GM23338 (cell line): ENCODE measurements around the gene LILRA1. TPM values are rescaled to one million over a fixed set of nuclear protein-coding genes. Genes with fewer than 3 reads are reported as not detected.

Source experiments
- ATAC-seq: fragments of 200-7000 bp; cut with Tn5 transposase; 3 replicates; pipeline ENCODE4 v1.9.1; 2020
- DNase-seq: peaks from one replicate; pipeline ENCODE4 v3.0.0-alpha.2; 2015; ENCODE audit warnings: low spot score
- H2AFZ ChIP-seq: fragments of 200-600 bp; sonication (generic); 2 replicates; pipeline ENCODE4 v1.8.0; 2016; ENCODE audit warnings: antibody characterized with exemption, mild to moderate bottlenecking, moderate library complexity
- H3F3A ChIP-seq: fragments of 200-600 bp; sonication (generic); replicated peaks from 2 replicates; pipeline ENCODE4 v1.8.0; 2017; ENCODE audit warnings: antibody characterized with exemption, mixed run types, low read depth
- H3K27ac ChIP-seq: fragments of 200-600 bp; sonication (generic); 2 replicates; pipeline ENCODE4 v1.6.1; 2016; ENCODE audit warnings: low read depth
- H3K27me3 ChIP-seq: fragments of 200-600 bp; sonication (generic); 2 replicates; pipeline ENCODE4 v1.8.0; 2016; ENCODE audit warnings: mild to moderate bottlenecking, mixed run types, moderate library complexity; ENCODE audit not compliant: insufficient read depth
- H3K36me3 ChIP-seq: fragments of 200-600 bp; sonication (generic); 2 replicates; pipeline ENCODE4 v1.8.0; 2016; ENCODE audit warnings: mild to moderate bottlenecking; ENCODE audit not compliant: insufficient read depth
- H3K4me1 ChIP-seq: fragments of 200-600 bp; sonication (generic); 2 replicates; pipeline ENCODE4 v1.8.0; 2016; ENCODE audit warnings: mild to moderate bottlenecking, moderate library complexity; ENCODE audit not compliant: insufficient read depth
- H3K4me2 ChIP-seq: fragments of 200-600 bp; sonication (generic); 2 replicates; pipeline ENCODE4 v1.7.1; 2017; ENCODE audit warnings: mixed run types
- H3K4me3 ChIP-seq: fragments of 200-600 bp; sonication (generic); 2 replicates; pipeline ENCODE4 v1.6.1; 2016; ENCODE audit warnings: mixed run types
- H3K79me2 ChIP-seq: fragments of 200-600 bp; sonication (generic); replicated peaks from 2 replicates; pipeline ENCODE4 v1.8.0; 2017; ENCODE audit warnings: mild to moderate bottlenecking; ENCODE audit not compliant: insufficient read depth
- H3K9me2 ChIP-seq: fragments of 200-600 bp; sonication (generic); 2 replicates; pipeline ENCODE4 v1.8.0; 2017; ENCODE audit not compliant: insufficient read depth
- H4K20me1 ChIP-seq: fragments of 200-600 bp; sonication (generic); replicated peaks from 2 replicates; pipeline ENCODE4 v1.8.0; 2017; ENCODE audit warnings: mild to moderate bottlenecking; ENCODE audit not compliant: insufficient read depth
- H3K27ac Mint-ChIP-seq: 2 replicates; pipeline ENCODE4 v1.8.0; 2020; ENCODE audit warnings: inconsistent platforms, mild to moderate bottlenecking, moderate library complexity, mixed read lengths
- H3K27me3 Mint-ChIP-seq: 3 replicates; pipeline ENCODE4 v1.8.0; 2022; ENCODE audit warnings: low read depth, mild to moderate bottlenecking, moderate library complexity, mixed read lengths, inconsistent platforms; ENCODE audit not compliant: insufficient read depth, poor library complexity
- H3K36me3 Mint-ChIP-seq: 3 replicates; pipeline ENCODE4 v1.8.0; 2021; ENCODE audit warnings: low read depth, mild to moderate bottlenecking, inconsistent platforms, moderate library complexity, mixed read lengths
- H3K4me1 Mint-ChIP-seq: 3 replicates; pipeline ENCODE4 v1.8.0; 2020; ENCODE audit warnings: mild to moderate bottlenecking, inconsistent platforms, mixed read lengths
- H3K4me3 Mint-ChIP-seq: 3 replicates; pipeline ENCODE4 v1.8.0; 2021; ENCODE audit warnings: moderate library complexity, mild to moderate bottlenecking, inconsistent platforms, mixed read lengths
- H3K9me3 Mint-ChIP-seq: 3 replicates; pipeline ENCODE4 v1.8.0; 2020; ENCODE audit warnings: moderate library complexity, mild to moderate bottlenecking, inconsistent platforms, mixed read lengths
- CREB1 ChIP-seq: fragments of 250-450 bp; sonication (Bioruptor Pico); IDR thresholded peaks from 2 replicates; pipeline ENCODE4 v1.5.0; 2020; ENCODE audit warnings: low read depth, mild to moderate bottlenecking, moderate library complexity
- CTCF ChIP-seq, 2 experiments: fragments of 200-600 bp in 1 of 2; sonication (generic) in 1 of 2; conservative IDR thresholded peaks; 2 replicates each; pipeline versions ENCODE4 v1.5.1 to v1.6.1; 2016 to 2017; ENCODE audit warnings: antibody characterized with exemption in 2 of 2, low read depth in 2 of 2, mild to moderate bottlenecking in 2 of 2, moderate library complexity in 1 of 2
- ETS1 ChIP-seq: IDR thresholded peaks from 2 replicates; pipeline ENCODE4 v1.6.1; 2016; ENCODE audit warnings: antibody characterized with exemption
- POLR2AphosphoS5 ChIP-seq: IDR thresholded peaks from 2 replicates; pipeline ENCODE4 v1.6.1; 2016; ENCODE audit warnings: antibody characterized with exemption, low read depth
- REST ChIP-seq: IDR thresholded peaks from one replicate; pipeline ENCODE4 v1.6.1; 2018; ENCODE audit warnings: antibody characterized with exemption; ENCODE audit not compliant: unreplicated experiment
- STAT1 ChIP-seq: IDR thresholded peaks from one replicate; pipeline ENCODE4 v1.6.1; 2016; ENCODE audit warnings: antibody characterized with exemption; ENCODE audit not compliant: unreplicated experiment
- ZNF331 ChIP-seq: fragments of 250-450 bp; sonication (Bioruptor Pico); IDR thresholded peaks from 2 replicates; pipeline ENCODE4 v1.5.0; 2020; ENCODE audit warnings: low read depth, mild to moderate bottlenecking, moderate library complexity
- polyA plus RNA-seq: library from polyadenylated mRNA; unstranded; fragments of >200 nt; fragmentation: Nextera tagmentation; extraction: Ambion mirVana; gene quantifications from 2 replicates; pipeline ENCODE4 v1.2.1, GENCODE V29; 2016
- total RNA-seq: library from RNA; depleted of rRNA; stranded (reverse); fragments of >200 nt; shearing (Covaris generic); gene quantifications from 2 replicates; pipeline ENCODE4 v1.2.3, GENCODE V29; 2014

LILRA1 gene
- total and polyA plus RNA-seq, 2 experiments from 2014 or later, result not detected

- Histone ChIP-seq H3K79me2 (no peaks in the 10 kb centered on the region), H3K27ac (no peak overlapping the region), H3K36me3 (peaks cover 7% of the 10 kb centered on the region), H3K4me1 (no peaks in the 10 kb centered on the region), H4K20me1 (no peaks in the 10 kb centered on the region), H3K27me3 (no peaks in the 10 kb centered on the region), H3K9me2 (no peaks in the 10 kb centered on the region), H3K4me2 (no peak overlapping the region), H3F3A (no peaks in the 10 kb centered on the region), H3K4me3 (no peak overlapping the region), H2AFZ (no peak overlapping the region)
- peaks cover 25% of the 10 kb centered on the region for H3K36me3 Mint-ChIP-seq
- no peak for TF ChIP-seq STAT1
- no peak overlapping the region for H3K4me3 Mint-ChIP-seq
- no peak overlapping the region for H3K27ac Mint-ChIP-seq
- no peak for DNase-seq
- H3K4me1 Mint-ChIP-seq, result no peaks in the 10 kb centered on the region
- peaks cover 93% of the 10 kb centered on the region for H3K9me3 Mint-ChIP-seq
- peaks cover 2% of the 10 kb centered on the region for H3K27me3 Mint-ChIP-seq
- no peak for ATAC-seq
Measured at GRCh38 chr19:54607785-54608150, 14.3 kb downstream of the LILRA1 start.

GRCh38 chr19:54608205-54608604, 14.8 kb downstream of the LILRA1 start:
- peaks cover 94% of the 10 kb centered on the region for H3K9me3 Mint-ChIP-seq
- peaks cover 25% of the 10 kb centered on the region for H3K36me3 Mint-ChIP-seq
- no peaks in the 10 kb centered on the region for H3K4me1 Mint-ChIP-seq
- Histone ChIP-seq H3K36me3 (peaks cover 7% of the 10 kb centered on the region), H3F3A (no peaks in the 10 kb centered on the region), H3K79me2 (no peaks in the 10 kb centered on the region), H3K27ac (no peak overlapping the region), H3K4me1 (no peaks in the 10 kb centered on the region), H3K4me2 (no peak overlapping the region), H3K27me3 (no peaks in the 10 kb centered on the region), H4K20me1 (no peaks in the 10 kb centered on the region), H3K9me2 (no peaks in the 10 kb centered on the region), H2AFZ (no peak overlapping the region), H3K4me3 (no peak overlapping the region)
- no peak overlapping the region for H3K4me3 Mint-ChIP-seq
- no peak for DNase-seq
- ATAC-seq, result no peak
- H3K27ac Mint-ChIP-seq, result no peak overlapping the region
- no peak for TF ChIP-seq ZNF331 (CRISPR knock-in tag)
- TF ChIP-seq POLR2AphosphoS5, result no peak
- no peak for TF ChIP-seq ETS1
- TF ChIP-seq CTCF (conservative IDR thresholded peaks at IDR 0.05; ENCODE audit: low read depth in 2 of 2), result no peak
- no peak for TF ChIP-seq CREB1
- TF ChIP-seq REST, result no peak
- H3K27me3 Mint-ChIP-seq, result peaks cover 2% of the 10 kb centered on the region
